ENCODE results near the gene KCND1. TPM values are rescaled to one million over a fixed set of nuclear protein-coding genes. Genes with fewer than 3 reads are reported as not detected.

The KCND1 gene
- total RNA-seq, 1 donor from 2014 or later, result 6.0 TPM

DNA sequence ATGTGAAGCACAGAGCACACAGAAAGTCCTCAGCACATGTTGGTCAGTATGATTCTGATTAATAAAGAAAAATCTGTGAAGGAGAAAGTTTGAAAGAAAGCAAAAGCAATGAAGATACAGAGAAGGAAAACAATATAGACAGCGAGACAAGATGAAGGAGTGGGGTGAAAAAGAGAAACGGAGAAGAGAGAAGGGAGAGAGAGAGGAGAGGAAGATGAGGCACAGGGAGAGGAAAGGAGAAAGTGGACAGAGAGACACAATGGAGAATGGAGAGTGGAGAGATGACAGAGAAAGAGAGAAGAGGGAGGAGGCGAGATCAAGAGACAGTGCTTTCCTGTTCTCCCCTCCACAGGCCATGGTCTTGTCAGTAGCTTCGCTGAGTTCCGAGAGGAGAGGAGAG lies 3.9 kb upstream of the KCND1 start:
- DNase-seq (ENCODE audit: low spot score), result no peak
- TF ChIP-seq, protein P1, sequence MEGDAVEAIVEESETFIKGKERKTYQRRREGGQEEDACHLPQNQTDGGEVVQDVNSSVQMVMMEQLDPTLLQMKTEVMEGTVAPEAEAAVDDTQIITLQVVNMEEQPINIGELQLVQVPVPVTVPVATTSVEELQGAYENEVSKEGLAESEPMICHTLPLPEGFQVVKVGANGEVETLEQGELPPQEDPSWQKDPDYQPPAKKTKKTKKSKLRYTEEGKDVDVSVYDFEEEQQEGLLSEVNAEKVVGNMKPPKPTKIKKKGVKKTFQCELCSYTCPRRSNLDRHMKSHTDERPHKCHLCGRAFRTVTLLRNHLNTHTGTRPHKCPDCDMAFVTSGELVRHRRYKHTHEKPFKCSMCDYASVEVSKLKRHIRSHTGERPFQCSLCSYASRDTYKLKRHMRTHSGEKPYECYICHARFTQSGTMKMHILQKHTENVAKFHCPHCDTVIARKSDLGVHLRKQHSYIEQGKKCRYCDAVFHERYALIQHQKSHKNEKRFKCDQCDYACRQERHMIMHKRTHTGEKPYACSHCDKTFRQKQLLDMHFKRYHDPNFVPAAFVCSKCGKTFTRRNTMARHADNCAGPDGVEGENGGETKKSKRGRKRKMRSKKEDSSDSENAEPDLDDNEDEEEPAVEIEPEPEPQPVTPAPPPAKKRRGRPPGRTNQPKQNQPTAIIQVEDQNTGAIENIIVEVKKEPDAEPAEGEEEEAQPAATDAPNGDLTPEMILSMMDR (IDR thresholded peaks at IDR 0.05; ENCODE audit: unreplicated experiment), result no peak
- Mint-ChIP-seq H3K27ac (ENCODE audit: unreplicated experiment) (peak overlapping the region; percentile 28), H3K4me1 (ENCODE audit: unreplicated experiment) (peaks cover 5% of the 10 kb centered on the region), H3K27me3 (ENCODE audit: unreplicated experiment) (peaks cover 8% of the 10 kb centered on the region), H3K9me3 (ENCODE audit: unreplicated experiment) (no peaks in the 10 kb centered on the region), H3K4me3 (ENCODE audit: unreplicated experiment) (peak overlapping the region; percentile 13), H3K36me3 (ENCODE audit: low read depth, unreplicated experiment) (peaks cover 33% of the 10 kb centered on the region)

GRCh38 chrX:48975041-48975440 lies 3.4 kb upstream of the KCND1 start:
- Mint-ChIP-seq H3K36me3 (ENCODE audit: low read depth, unreplicated experiment) (peaks cover 28% of the 10 kb centered on the region), H3K27ac (ENCODE audit: unreplicated experiment) (peak overlapping the region; percentile 83), H3K4me1 (ENCODE audit: unreplicated experiment) (peaks cover 5% of the 10 kb centered on the region), H3K27me3 (ENCODE audit: unreplicated experiment) (peaks cover 8% of the 10 kb centered on the region), H3K9me3 (ENCODE audit: unreplicated experiment) (no peaks in the 10 kb centered on the region), H3K4me3 (ENCODE audit: unreplicated experiment) (no peak overlapping the region)
- no peak for DNase-seq (ENCODE audit: low spot score)
- TF ChIP-seq, protein P1 (IDR thresholded peaks at IDR 0.05; ENCODE audit: unreplicated experiment), result no peak

DNA sequence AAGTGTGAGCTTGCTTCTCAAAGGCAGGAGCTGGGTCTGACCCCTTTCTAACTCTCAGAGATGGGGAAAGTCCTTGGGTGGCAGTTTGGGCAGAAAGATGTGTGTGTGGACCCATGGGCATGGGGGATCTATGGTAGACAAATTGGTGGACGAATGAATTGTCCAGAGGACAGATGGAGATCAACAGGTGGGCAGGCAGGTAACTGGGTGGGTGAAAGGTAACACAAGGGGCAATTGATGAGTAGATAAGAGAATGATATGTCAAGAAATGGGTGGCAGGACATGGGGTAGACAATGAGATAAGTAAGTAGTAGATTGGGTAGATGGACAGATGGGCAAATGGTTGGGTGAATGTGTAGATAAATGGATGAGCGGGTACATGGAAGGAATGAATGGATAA lies 2.9 kb upstream of the KCND1 start:
- Mint-ChIP-seq H3K4me1 (ENCODE audit: unreplicated experiment) (peaks cover 5% of the 10 kb centered on the region), H3K9me3 (ENCODE audit: unreplicated experiment) (no peaks in the 10 kb centered on the region)
- TF ChIP-seq, protein P1 (IDR thresholded peaks at IDR 0.05; ENCODE audit: unreplicated experiment), result no peak

GRCh38 chrX:48974033-48974432 lies 2.4 kb upstream of the KCND1 start:
- H3K27me3 Mint-ChIP-seq (ENCODE audit: unreplicated experiment), result peaks cover 8% of the 10 kb centered on the region
- no peaks in the 10 kb centered on the region for H3K9me3 Mint-ChIP-seq (ENCODE audit: unreplicated experiment)
- H3K27ac Mint-ChIP-seq (ENCODE audit: unreplicated experiment), result no peak overlapping the region
- TF ChIP-seq, protein P1 (IDR thresholded peaks at IDR 0.05; ENCODE audit: unreplicated experiment), result no peak
- H3K36me3 Mint-ChIP-seq (ENCODE audit: low read depth, unreplicated experiment), result peaks cover 26% of the 10 kb centered on the region
- H3K4me3 Mint-ChIP-seq (ENCODE audit: unreplicated experiment), result no peak overlapping the region
- peaks cover 5% of the 10 kb centered on the region for H3K4me1 Mint-ChIP-seq (ENCODE audit: unreplicated experiment)
- no peak for DNase-seq (ENCODE audit: low spot score)

More for the DNA sequence above, 2.9 kb upstream of the KCND1 start:
- H3K4me3 Mint-ChIP-seq (ENCODE audit: unreplicated experiment), result peak overlapping the region; percentile 48
- H3K27me3 Mint-ChIP-seq (ENCODE audit: unreplicated experiment), result peaks cover 8% of the 10 kb centered on the region
- peak overlapping the region; percentile 83 for H3K27ac Mint-ChIP-seq (ENCODE audit: unreplicated experiment)
- DNase-seq (ENCODE audit: low spot score), result no peak
- peaks cover 26% of the 10 kb centered on the region for H3K36me3 Mint-ChIP-seq (ENCODE audit: low read depth, unreplicated experiment)

DNA sequence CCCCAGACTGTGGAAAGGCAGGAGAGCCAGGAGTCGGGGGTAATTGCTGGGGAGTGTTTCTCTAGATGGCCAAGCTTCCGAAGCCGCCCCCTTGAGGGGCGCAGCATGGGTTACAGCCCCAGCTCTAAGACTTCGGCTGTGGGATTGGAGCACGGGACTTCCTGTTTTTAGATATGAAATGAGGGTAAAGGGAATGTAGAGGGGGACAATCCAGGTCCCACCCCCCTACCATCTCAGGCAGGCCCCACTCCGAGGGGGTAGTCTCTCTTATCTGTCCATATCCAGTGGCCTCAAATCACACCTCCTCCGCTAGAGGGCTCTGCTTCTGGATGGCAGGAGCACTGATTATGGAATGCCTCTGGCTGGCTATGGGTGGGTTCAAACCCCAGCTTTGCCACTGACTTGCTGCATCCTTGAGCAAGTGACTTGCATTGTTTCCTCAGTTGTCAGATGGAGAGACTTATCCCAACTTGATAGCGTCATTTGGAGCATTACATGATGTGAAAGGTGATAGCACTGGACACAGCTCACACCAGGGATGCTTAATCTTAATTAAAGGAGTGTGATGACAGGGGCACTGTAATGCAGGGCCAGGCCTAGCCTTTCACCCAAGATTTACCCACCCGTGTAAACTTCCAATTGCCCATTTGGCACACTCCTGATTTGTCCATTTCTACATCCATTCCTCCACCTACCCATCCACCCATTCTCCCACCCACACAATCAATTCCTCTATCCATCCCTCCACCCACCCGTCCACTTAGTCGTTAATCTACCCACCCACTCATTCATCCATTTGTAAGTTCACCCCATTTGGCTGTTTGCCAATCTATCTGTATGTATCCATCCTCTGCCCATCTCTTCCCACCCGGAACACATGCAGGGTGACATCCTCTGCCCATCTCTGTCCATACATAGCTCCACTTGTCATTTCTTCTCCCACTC lies 848 bp upstream of the KCND1 start:
- H3K9me3 Mint-ChIP-seq (ENCODE audit: unreplicated experiment), result no peaks in the 10 kb centered on the region
- peak; percentile 41 for DNase-seq (ENCODE audit: low spot score)
- TF ChIP-seq, protein P1 (IDR thresholded peaks at IDR 0.05; ENCODE audit: unreplicated experiment), result no peak

More for the DNA sequence above, 848 bp upstream of the KCND1 start:
- Mint-ChIP-seq H3K4me3 (ENCODE audit: unreplicated experiment) (peak overlapping the region; percentile 71), H3K36me3 (ENCODE audit: low read depth, unreplicated experiment) (peaks cover 19% of the 10 kb centered on the region), H3K4me1 (ENCODE audit: unreplicated experiment) (peaks cover 5% of the 10 kb centered on the region), H3K27ac (ENCODE audit: unreplicated experiment) (peak overlapping the region; percentile 76), H3K27me3 (ENCODE audit: unreplicated experiment) (peaks cover 8% of the 10 kb centered on the region)

Data from endothelial cell (in vitro differentiated cells).